Fibroblast of villous mesenchyme (primary cell): ENCODE measurements around the gene HLA-DQA1. TPM values are rescaled to one million over a fixed set of nuclear protein-coding genes. Genes with fewer than 3 reads are reported as not detected.
A peak's percentile ranks its signal among the peaks of the same experiment; 100 is the strongest.

Source experiments
- DNase-seq: peaks from one replicate; pipeline ENCODE4 v3.0.0-alpha.2; 2010; ENCODE audit warnings: low read depth
- H3K4me3 ChIP-seq: 2 replicates; pipeline ENCODE4 v1.5.1; 2011; ENCODE audit warnings: low read depth, mild to moderate bottlenecking, low read length
- total RNA-seq: library from RNA; depleted of rRNA; stranded (reverse); fragments of >200 nt; gene quantifications from 2 replicates; pipeline ENCODE4 v1.2.3, GENCODE V29; 2012
- TF ChIP-seq, protein P1 (sequence below): IDR thresholded peaks from 2 replicates; pipeline ENCODE4 v1.5.1; 2012; ENCODE audit warnings: low read depth, mild to moderate bottlenecking, low read length; ENCODE audit not compliant: insufficient read depth

Gene HLA-DQA1
- total RNA-seq, 1 donor: not detected

DNA sequence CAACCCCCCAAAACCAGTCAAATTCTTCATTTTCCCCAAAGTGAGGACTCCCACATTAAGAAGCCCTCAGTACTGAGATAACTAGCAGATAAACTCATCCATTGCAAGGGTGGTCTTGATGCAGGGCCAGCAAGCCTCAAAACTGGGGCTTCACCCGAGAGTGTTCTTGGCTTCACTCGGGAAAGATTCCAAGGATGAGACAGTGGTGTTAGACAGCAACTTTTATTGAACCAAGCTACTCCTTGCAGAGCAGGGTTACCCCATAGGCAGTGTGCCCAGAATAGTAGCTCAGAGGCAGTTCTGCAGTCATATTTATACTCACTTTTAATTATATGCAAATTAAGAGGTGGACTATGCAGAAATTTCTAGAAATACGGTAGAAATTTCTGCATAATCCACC, 15.8 kb upstream of the HLA-DQA1 start:
- no peak for DNase-seq

DNA sequence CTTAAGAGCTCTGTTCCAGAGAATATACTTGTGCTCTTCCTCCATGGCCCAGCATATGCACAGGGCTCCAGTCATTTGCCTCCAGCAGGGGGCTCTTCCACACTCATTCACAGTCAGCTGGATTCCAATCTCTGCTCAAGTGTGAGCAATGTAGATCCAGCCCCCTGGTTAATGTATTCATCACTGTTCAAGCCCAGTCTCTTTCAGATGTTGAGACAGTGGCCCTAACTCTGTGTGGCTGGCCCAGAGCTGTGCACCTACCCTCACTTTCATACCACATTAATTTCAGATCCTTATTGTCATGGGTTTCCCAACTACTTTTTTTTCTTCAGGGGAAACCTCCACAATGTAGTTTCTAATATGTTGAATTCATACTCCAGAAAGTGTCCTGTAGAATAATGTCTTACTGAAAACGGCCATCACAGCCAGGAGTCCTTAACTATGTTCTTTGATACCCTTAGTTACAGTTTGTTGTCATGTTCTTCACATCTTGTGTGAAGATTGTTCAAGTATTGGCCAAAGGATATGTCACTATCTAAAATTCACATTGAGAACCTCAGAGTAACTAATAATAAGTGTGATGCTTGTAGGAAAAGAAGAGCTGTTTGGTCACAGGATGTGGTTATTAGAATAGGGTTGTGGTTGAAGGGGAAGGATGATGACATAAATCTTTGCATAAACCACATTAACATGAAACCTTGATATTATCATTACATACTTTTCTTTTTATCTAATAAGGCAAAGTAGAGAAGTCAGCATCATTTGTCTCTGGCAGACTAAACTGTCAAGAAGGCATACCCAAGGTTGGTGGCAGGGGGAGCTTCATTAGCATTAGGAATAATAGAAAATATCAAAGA, 14.4 kb upstream of the HLA-DQA1 start:
- TF ChIP-seq, protein P1, sequence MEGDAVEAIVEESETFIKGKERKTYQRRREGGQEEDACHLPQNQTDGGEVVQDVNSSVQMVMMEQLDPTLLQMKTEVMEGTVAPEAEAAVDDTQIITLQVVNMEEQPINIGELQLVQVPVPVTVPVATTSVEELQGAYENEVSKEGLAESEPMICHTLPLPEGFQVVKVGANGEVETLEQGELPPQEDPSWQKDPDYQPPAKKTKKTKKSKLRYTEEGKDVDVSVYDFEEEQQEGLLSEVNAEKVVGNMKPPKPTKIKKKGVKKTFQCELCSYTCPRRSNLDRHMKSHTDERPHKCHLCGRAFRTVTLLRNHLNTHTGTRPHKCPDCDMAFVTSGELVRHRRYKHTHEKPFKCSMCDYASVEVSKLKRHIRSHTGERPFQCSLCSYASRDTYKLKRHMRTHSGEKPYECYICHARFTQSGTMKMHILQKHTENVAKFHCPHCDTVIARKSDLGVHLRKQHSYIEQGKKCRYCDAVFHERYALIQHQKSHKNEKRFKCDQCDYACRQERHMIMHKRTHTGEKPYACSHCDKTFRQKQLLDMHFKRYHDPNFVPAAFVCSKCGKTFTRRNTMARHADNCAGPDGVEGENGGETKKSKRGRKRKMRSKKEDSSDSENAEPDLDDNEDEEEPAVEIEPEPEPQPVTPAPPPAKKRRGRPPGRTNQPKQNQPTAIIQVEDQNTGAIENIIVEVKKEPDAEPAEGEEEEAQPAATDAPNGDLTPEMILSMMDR: peak; percentile 40
- peak; percentile 20 for DNase-seq
- H3K4me3 ChIP-seq: no peak overlapping the region

More for the DNA sequence above, 15.8 kb upstream of the HLA-DQA1 start:
- TF ChIP-seq, protein P1: no peak
- no peak overlapping the region for H3K4me3 ChIP-seq

- no peak for DNase-seq
- no peak overlapping the region for H3K4me3 ChIP-seq
- TF ChIP-seq, protein P1: no peak
Observed at GRCh38 chr6:32623693-32624092, 13.5 kb upstream of the HLA-DQA1 start.

GRCh38 chr6:32624565-32624964, 12.6 kb upstream of the HLA-DQA1 start:
- H3K4me3 ChIP-seq: no peak overlapping the region
- no peak for DNase-seq
- TF ChIP-seq, protein P1: no peak

DNA sequence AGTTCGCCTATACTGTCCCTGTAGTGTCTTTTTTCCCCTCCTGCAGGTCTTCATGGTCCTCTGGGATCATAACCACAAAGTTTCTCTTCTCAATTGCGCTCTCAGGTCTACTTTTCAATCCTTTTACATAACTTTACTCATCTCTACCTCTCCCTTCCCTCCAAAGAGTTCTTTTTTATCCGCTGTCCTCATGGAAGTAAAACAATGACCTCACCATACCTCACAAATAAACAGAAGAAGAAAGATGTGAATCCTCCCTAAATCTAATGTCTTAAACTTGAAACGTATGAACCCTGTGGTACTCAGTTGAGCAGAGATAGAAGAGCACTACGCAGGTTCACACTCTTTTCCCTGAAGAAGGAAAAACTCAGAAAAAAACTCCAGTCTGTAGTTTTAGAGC, 12.1 kb upstream of the HLA-DQA1 start:
- no peak overlapping the region for H3K4me3 ChIP-seq
- DNase-seq: no peak

DNA sequence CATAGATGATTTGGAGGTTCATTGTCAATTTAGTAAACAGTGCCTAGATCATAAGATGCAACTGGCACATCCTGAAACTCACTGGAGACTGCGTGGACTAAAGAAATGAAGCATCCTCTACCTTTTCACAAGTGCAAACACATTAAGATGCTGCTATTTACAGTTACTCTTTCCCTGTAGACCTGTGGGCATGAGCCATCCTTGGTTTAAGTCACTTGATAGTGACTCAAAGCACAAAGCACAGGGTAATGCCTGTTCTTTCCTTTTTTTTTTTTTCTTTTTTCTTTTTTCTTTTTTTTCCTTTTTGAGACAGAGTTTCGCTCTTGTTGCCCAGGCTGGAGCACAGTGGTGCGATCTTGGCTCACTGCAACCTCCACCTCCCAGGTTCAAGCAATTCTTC, 10.0 kb upstream of the HLA-DQA1 start:
- DNase-seq: no peak
- H3K4me3 ChIP-seq: no peak overlapping the region
- TF ChIP-seq, protein P1: no peak

More for the DNA sequence above, 12.1 kb upstream of the HLA-DQA1 start:
- TF ChIP-seq, protein P1: no peak
